Measurements from ENCODE around the gene ME3. TPM values are rescaled to one million over a fixed set of nuclear protein-coding genes. Genes with fewer than 3 reads are reported as not detected.

Gene ME3
- polyA plus RNA-seq, 1 experiment = 15.8 TPM

DNA sequence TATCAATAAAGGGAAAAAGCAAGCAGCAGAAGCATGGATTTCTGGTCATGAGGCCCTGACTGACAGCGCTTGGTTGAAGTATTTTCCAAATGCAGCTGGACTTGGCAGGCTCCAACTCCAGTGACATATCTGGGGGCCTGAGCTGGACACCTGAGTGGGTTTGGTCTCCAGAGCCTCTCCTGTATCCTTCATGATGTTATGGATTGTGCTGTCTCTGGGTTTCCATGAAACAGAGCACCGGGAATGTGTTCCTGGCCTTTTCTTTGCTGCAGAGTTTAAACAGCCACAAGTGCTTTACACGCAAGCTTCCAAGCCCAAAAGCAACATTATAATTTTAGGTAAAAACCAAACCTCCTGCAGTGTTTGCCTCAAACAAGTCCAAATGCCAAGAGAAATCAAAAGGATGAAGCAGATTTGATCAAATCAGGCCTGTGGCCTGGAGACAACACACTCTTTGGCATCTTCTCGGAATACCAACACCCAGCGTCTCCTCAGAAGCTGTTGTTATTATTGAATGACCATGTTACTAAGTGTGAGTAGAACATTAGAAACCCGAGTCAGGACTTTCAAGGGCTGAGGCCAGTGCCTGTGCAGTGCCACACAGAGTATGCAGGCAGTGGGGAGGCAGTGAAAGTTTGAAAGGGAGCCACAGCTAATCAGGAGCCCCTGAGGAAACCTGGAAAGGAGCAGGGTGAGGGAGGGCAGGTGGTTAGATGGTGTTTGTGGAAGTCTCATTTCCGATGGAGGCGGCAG is 42.0 kb downstream of the ME3 start:
- DNase-seq (ENCODE audit: low read depth) = no peak
- TF ChIP-seq, protein P1, sequence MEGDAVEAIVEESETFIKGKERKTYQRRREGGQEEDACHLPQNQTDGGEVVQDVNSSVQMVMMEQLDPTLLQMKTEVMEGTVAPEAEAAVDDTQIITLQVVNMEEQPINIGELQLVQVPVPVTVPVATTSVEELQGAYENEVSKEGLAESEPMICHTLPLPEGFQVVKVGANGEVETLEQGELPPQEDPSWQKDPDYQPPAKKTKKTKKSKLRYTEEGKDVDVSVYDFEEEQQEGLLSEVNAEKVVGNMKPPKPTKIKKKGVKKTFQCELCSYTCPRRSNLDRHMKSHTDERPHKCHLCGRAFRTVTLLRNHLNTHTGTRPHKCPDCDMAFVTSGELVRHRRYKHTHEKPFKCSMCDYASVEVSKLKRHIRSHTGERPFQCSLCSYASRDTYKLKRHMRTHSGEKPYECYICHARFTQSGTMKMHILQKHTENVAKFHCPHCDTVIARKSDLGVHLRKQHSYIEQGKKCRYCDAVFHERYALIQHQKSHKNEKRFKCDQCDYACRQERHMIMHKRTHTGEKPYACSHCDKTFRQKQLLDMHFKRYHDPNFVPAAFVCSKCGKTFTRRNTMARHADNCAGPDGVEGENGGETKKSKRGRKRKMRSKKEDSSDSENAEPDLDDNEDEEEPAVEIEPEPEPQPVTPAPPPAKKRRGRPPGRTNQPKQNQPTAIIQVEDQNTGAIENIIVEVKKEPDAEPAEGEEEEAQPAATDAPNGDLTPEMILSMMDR (IDR thresholded peaks at IDR 0.05; ENCODE audit: insufficient read depth, low read depth, low read length) = no peak

DNA sequence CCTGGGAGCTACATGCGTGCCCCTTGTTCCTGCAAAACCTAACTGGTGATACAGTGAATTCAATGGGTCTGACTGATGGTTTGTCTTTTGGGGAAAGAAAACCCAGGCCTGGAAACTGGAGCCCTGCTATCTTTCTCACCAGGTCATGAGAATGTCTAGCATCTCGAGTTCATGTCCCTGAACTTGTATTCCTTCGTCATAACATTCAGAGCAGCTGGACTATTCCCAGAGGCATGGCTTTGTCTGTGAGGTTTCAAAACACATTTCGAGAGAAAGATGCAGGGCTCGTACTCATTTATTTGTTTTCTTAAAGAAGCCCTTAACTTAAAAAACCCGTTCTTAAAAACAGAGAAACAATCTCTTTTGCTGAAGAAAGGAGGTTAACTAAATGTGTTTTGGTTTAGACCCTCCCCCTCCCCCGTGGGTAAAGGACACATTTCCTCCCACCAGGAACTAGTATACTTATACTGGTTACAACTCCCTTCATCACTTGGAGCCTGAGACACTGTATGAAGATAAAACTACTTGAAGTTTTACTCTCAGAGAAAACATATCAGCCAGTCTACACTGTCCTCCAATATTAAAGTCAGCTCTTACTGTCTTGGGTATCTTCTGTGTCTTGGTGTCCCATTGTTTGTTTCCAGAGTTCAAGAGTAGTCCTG is 43.2 kb downstream of the ME3 start:
- no peaks in the 10 kb centered on the region for H3K36me3 ChIP-seq (ENCODE audit: control insufficient read depth, insufficient read depth, low read length)
- no peaks in the 10 kb centered on the region for H3K27me3 ChIP-seq (ENCODE audit: control insufficient read depth, insufficient read depth, low read length)
- no peak overlapping the region for H3K4me3 ChIP-seq (ENCODE audit: low read depth, low read length)
- DNase-seq (ENCODE audit: low read depth) = no peak
- TF ChIP-seq, protein P1 (IDR thresholded peaks at IDR 0.05; ENCODE audit: insufficient read depth, low read depth, low read length) = no peak
- CTCF ChIA-PET = interaction anchor here (2.1 kb wide), 1 partner anchor 21 kb away, joined by 8 read pairs; no protein-coding TSS in a partner anchor
- POLR2A ChIA-PET = no interaction called here

More for the DNA sequence above, 42.0 kb downstream of the ME3 start:
- ChIA-PET CTCF (interaction anchor here (0.6 to 2.1 kb wide), 4 partner anchors 8 to 173 kb away, joined by 3 to 8 read pairs (median 3); no protein-coding TSS in a partner anchor), POLR2A (no interaction called here)
- Histone ChIP-seq H3K27me3 (ENCODE audit: control insufficient read depth, insufficient read depth, low read length) (no peaks in the 10 kb centered on the region), H3K4me3 (ENCODE audit: low read depth, low read length) (no peak overlapping the region), H3K36me3 (ENCODE audit: control insufficient read depth, insufficient read depth, low read length) (no peaks in the 10 kb centered on the region)

DNA sequence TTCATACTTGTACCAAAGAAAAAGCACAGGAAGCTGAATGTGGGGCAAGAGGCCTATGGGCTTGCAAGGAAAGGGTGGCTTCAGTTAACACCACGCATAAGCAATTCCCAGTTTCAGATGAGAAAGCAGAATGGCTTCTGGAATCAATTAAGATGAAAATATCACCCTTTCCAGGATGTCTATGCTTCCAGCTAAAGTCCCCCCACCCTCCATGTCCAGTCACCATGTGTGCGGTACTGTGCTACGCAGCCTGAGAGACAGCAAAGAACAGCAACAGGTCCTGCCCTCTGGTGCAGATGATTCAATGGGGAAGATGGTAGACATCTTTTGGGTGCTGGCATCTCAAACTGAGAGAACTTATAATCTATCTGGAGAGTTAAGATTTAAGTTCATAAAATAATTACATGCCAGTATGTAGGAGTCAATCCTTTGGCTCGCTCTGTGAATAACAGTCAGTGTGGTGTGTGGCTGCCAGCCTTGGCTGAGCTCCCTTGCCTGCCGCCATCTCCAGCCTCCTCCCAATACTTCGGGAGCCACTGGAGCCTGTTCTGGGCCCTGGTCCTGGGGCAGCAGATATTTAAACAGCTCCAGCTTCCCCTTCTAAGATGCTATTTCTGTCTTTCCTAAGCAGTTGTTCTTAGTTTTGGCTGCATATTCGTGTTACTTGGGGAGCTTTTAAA is 44.5 kb downstream of the ME3 start:
- TF ChIP-seq, protein P1 (IDR thresholded peaks at IDR 0.05; ENCODE audit: insufficient read depth, low read depth, low read length) = no peak
- POLR2A ChIA-PET = no interaction called here
- DNase-seq (ENCODE audit: low read depth) = no peak
- Histone ChIP-seq H3K36me3 (ENCODE audit: control insufficient read depth, insufficient read depth, low read length) (no peaks in the 10 kb centered on the region), H3K4me3 (ENCODE audit: low read depth, low read length) (no peak overlapping the region), H3K27me3 (ENCODE audit: control insufficient read depth, insufficient read depth, low read length) (no peaks in the 10 kb centered on the region)
- CTCF ChIA-PET = interaction anchor here (1.0 to 3.2 kb wide), 2 partner anchors 20 to 165 kb away, joined by 3 to 13 read pairs; no protein-coding TSS in a partner anchor

DNA sequence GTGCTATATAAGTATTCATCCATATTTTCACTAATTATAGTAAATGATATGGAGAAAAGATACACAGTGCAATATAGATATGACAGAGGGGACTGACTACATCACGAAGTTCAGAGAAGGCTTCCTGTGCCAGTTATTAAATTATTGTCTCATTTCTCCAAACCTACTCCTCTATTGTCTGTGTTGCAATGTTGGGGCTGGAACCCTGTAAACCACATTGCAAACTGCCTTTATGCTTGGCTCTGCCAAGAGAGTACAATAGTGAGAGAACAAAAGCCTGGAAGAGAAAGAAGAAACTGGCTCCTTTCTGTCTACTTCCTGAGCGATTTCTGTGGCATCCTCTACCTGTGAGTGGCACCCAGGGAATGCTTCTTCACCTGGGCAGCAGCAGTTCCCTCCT is 46.4 kb downstream of the ME3 start:
- ChIA-PET POLR2A (no interaction called here), CTCF (interaction anchor here (3.2 kb wide), 1 partner anchor 18 kb away, joined by 13 read pairs; no protein-coding TSS in a partner anchor)
- H3K27me3 ChIP-seq (ENCODE audit: control insufficient read depth, insufficient read depth, low read length) = no peaks in the 10 kb centered on the region
- no peak for DNase-seq (ENCODE audit: low read depth)
- H3K36me3 ChIP-seq (ENCODE audit: control insufficient read depth, insufficient read depth, low read length) = no peaks in the 10 kb centered on the region
- TF ChIP-seq, protein P1 (IDR thresholded peaks at IDR 0.05; ENCODE audit: insufficient read depth, low read depth, low read length) = no peak
- no peak overlapping the region for H3K4me3 ChIP-seq (ENCODE audit: low read depth, low read length)

DNA sequence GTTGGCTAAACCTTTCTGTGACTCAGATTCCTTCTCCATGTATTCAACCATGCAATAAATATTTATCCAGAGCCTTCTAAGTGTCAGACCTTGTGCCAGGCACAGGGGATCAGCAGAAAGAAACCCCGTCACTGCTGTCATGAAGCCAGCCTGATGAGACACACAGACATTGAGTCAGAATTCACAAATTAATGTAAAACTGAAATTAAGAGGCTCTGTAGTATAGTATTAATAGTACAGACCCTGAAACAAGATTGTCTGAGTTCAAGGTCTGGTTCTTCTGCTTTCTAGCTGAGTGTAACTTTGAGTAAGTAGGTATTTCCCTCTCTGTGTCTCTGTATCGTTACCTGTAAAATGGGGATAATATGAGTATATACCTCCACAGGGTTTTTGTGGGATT is 46.9 kb downstream of the ME3 start:
- no peaks in the 10 kb centered on the region for H3K36me3 ChIP-seq (ENCODE audit: control insufficient read depth, insufficient read depth, low read length)
- DNase-seq (ENCODE audit: low read depth) = no peak
- CTCF ChIA-PET = interaction anchor here (3.2 kb wide), 1 partner anchor 18 kb away, joined by 13 read pairs; no protein-coding TSS in a partner anchor
- TF ChIP-seq, protein P1 (IDR thresholded peaks at IDR 0.05; ENCODE audit: insufficient read depth, low read depth, low read length) = no peak
- POLR2A ChIA-PET = no interaction called here
- H3K27me3 ChIP-seq (ENCODE audit: control insufficient read depth, insufficient read depth, low read length) = no peaks in the 10 kb centered on the region
- no peak overlapping the region for H3K4me3 ChIP-seq (ENCODE audit: low read depth, low read length)
